G401.6 (cell line): ENCODE data around the gene CCDC106.

ENCODE experiments used
- FAIRE-seq: peaks from 2 replicates; lab custom pipeline; 2012; peaks lifted over from hg19 to GRCh38; lab: Jason Lieb, UNC

Gene CCDC106

GRCh38 chr19:55647732-55648584, at the start of gene CCDC106:
TSS of gene CCDC106 (plus strand) at chr19:55648212. CDS start at chr19:55649047, 835 bp downstream.
- peak; percentile 78 for FAIRE-seq

GRCh38 chr19:55598719-55599467, 49.1 kb upstream of the CCDC106 start:
- FAIRE-seq: peak; percentile 97

GRCh38 chr19:55599468-55599841, 48.6 kb upstream of the CCDC106 start, which contains the start of gene FIZ1:
TSS of gene FIZ1 (minus strand) at chr19:55599517. CDS start at chr19:55597865, 1,652 bp downstream.
- peak; percentile 96 for FAIRE-seq

DNA sequence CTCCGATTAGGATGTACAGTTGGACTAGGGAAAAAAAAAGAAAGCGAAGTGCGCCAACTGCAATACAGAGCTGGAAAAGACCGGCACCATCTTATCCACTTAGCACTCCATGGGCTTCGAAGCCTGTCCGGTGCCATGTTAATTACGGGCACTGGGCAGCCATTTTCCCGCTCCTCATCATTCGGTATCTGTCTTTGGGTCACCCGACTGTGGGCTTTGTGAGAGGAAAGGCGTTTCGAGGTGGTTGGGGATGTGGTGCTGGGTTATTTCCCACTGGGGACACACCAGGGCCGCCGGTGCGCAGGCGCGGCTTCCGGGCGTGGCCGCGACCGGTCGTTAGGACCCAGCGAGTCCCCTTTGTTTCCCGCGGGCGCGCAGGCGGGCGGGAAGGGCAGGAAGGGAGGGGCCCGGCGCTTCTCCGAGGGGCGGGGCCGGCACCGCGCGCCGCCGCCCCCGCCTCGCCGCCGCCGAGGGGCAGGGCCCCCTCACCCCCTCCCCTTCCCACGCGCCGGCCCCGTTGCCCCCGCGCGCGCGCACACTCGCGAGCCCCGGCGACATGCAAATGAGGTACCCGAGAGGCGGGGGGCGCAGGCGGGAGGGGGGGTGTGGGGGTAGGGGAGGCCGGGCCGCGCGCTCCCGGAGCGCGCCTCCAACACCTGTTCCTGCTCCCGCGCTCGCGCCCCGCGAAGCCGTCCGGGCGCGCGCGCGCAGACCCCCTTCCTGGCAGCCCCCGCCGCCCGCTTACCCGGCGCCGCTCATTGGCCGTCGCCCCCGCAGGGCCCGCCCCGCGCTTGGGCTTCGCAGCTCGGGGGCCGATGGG, 48.0 kb upstream of the CCDC106 start, which contains the start of gene ZNF524:
TSS of gene ZNF524 (plus strand) at position 447 of the 820 bp plus-strand sequence. CDS start 1,825 bp downstream, outside the sequence.
- FAIRE-seq: no peak

- FAIRE-seq: no peak
Observed at GRCh38 chr19:55600662-55601028, 47.4 kb upstream of the CCDC106 start.

DNA sequence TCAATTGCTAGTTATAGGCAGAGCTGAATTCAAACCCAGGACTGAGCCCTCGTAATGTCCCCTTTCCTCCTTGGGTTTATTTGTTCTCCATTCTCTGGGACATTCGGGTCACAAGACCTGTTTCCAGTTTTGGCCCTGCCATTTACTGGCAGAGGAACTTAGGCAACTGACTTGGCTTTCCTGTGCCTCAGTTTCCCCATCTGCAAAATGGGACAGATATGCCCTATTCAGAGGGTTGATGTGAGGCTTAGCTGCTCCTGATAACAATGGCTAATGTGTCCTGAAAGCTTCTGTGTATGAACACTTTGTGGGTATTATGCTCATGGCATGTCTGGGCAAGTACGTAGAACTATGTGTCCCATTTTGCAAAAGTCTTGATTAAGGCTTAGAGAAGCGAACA, 46.9 kb upstream of the CCDC106 start:
- no peak for FAIRE-seq

- FAIRE-seq: no peak
Observed at GRCh38 chr19:55602104-55603001, 45.7 kb upstream of the CCDC106 start.

DNA sequence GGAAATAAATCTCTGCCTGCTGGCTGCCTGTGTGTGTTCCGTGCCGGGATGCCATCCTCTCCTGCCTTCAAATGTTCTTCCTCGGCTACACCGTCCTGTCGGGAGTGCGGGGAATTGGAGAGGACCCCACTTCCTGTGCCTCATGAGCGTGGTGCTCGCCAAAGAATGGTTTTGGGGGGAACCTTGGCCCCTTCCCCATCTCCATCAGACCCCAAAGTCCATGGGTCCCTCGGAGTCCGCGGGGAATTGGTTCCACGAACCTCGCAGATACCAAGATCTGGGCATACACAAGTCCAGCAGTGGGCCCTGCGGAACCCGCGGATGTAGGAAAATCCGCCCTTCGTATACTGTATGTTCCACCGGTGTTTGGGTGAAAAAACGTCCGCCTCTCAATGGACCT, 44.9 kb upstream of the CCDC106 start:
- FAIRE-seq: no peak

- no peak for FAIRE-seq
Observed at GRCh38 chr19:55603581-55604292, 44.3 kb upstream of the CCDC106 start.

GRCh38 chr19:55605207-55605636, 42.8 kb upstream of the CCDC106 start:
- FAIRE-seq: peak; percentile 96

DNA sequence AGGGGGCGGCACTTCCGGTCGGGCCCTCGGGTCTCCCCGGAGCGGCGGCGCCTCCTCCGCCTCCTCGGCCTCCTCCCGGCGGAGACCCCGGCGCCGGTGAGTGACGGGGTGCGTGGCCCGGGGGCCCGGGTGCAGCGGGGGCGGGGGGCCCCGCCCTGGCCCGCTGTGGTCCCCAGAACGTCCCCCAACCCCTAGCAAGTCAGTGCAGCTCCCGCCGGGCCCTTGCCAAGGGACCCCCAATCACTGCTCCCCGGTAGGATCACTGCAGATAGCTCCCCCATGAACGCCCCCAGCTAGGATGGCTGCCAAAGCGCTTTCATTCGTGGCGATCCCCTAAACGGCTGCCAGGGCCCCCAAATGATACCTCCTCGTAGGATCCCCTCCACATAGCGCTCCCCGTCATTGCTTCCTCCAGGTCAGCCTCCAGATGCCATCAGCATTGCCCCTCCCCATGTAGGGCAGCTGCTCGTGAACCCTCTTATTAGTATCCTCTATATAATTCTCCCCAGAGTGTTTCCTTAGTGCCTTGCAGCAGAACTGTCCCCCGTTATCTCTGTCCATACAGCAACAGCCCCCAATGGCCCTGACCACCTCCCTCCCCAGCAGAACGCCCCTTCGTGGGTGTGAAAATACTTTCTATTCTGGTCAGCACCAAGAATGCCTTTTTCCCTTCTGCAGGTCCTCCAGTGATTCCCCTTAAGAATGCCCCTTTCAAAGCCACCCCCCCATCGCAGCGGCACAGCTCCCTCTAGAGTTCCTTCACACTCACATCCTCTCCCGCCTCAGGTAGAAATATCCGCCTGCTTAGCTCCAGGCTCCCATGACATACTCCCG, 42.2 kb upstream of the CCDC106 start, which contains the start of gene ZNF865:
TSS of gene ZNF865 (plus strand) at position 11 of the 834 bp plus-strand sequence. CDS start 7,972 bp downstream, outside the sequence.
- peak; percentile 50 for FAIRE-seq

GRCh38 chr19:55606471-55606787, 41.6 kb upstream of the CCDC106 start:
- no peak for FAIRE-seq

DNA sequence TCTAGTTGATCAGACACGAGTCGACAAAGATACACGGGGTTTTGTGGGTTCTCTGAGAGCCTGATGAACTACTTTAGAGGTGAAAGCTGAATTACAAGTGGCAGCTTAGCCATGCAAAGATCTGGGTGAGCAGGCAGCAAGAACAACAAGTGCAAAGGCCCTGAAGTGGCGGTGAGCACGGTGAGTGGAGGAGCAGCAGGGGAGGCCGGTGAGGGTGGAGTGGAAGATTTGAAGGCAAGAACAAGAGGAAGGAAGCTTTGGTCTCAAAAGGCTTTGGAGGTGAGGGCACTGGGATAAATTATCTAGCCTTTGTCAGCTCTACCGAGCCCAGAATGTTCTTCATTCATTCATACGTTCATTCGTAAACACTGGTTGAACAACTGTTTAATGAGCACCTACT, 41.2 kb upstream of the CCDC106 start:
- no peak for FAIRE-seq

DNA sequence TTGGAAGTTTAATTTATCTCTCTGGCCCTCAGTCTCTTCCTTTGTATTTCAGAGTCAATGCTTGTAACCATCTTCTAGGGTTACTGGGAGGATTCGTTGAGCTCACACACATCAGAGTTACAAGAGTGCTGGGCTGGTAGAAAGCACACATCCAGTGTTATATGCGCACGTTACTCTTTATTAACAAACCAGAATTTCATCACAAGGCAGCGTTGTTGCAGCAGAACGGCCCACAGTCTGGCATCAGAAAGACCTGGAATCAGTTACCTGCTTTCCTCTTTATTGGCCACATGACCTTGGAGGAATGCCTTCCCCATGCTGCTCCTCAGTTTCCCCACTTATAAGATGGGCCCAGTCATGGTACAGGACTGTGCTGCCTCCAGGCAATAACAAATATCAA, 38.7 kb upstream of the CCDC106 start:
- no peak for FAIRE-seq

GRCh38 chr19:55611300-55611982, 36.6 kb upstream of the CCDC106 start:
- no peak for FAIRE-seq

DNA sequence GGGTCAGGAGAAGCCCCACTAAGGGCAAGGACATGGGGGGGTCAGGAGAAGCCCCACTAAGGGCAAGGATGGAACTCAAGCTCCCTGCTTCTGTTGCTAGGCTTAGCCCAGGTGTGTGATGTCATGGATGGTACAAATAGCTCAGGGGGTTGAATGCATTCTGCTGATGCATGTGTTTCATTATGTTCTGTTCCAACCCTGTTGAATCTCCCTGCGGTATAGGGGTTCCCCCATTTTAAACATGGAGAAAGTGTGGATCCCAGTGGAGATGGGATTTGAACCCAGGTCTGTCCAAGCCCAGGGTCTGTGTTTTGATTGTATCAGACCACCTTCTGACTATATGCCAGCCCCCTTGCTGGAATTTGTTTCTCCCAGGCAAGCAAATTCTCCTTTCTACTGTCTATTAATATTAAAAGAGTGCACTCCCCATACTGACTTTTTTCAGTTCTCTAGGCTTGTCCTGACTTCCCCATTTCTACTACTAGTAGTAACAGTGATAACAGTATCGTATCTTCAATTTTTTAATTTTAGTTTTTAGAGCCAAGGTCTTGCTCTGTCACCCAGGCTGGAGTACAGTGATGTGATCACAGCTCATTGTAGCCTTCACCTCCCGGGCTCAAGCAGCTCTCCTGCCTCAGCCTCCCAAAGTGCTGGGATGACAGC, 35.9 kb upstream of the CCDC106 start:
- FAIRE-seq: no peak

GRCh38 chr19:55613396-55613795, 34.6 kb upstream of the CCDC106 start:
- no peak for FAIRE-seq

DNA sequence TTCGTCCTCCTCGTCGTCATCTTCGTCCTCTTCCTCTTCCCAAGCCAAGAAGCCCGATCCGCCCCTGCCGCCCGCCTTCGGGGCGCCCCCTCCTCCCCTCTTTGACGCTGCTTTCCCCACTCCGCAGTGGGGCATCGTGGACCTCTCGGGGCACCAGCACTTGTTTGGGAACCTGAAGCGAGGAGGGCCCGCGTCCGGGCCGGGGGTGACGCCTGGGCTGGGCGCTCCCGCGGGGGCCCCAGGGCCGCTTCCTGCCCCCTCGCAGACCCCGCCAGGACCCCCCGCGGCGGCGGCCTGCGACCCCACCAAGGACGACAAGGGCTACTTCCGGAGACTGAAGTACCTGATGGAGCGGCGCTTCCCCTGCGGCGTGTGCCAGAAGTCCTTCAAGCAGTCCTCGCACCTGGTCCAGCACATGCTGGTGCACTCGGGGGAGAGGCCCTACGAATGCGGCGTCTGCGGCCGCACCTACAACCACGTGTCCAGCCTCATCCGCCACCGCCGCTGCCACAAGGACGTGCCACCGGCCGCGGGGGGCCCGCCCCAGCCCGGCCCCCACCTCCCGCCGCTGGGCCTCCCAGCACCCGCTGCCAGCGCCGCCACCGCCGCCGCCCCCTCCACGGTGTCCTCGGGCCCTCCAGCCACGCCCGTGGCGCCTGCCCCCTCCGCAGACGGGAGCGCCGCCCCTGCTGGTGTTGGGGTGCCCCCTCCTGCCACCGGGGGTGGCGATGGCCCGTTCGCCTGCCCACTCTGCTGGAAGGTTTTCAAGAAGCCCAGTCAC, 33.9 kb upstream of the CCDC106 start:
- no peak for FAIRE-seq
